K562 (cell line): ENCODE data around the gene TNN. TPM values are rescaled to one million over a fixed set of nuclear protein-coding genes. Genes with fewer than 3 reads are reported as not detected.

Source experiments
- ATAC-seq: fragments of 200-7000 bp; cut with Tn5 transposase; 3 replicates; pipeline ENCODE4 v1.9.1; 2020; ENCODE audit warnings: moderate library complexity
- BruUV-seq: library from RNA; stranded (reverse); fragments of 400-500 nt; replicated peaks from 2 replicates; lab custom pipeline; 2021; lab: Mats Ljungman, UMichigan
- CTCF ChIA-PET: fragments of 300-600 bp; formaldehyde crosslinking; extraction: SDS; loops from one replicate; lab custom pipeline; 2021; ENCODE audit warnings: low intra/inter-chr PET ratio; lab: Yijun Ruan, JAX
- POLR2A ChIA-PET: fragments of 300-600, 350-650 bp; sonication (Branson Sonifier 250); formaldehyde crosslinking; extraction: SDS; loops from one replicate; lab custom pipeline; 2021; ENCODE audit warnings: antibody characterized with exemption, inconsistent platforms; lab: Yijun Ruan, JAX
- DNase-seq, 4 experiments: peaks; one replicate each; pipeline versions ENCODE4 v3.0.0 to v3.0.0-alpha.2; 2011 to 2018; ENCODE audit warnings: low spot score in 3 of 4, mixed read lengths in 3 of 4; ENCODE audit errors: extremely low read depth in 1 of 4
- FAIRE-seq: peaks from 2 replicates; lab custom pipeline; 2011; peaks lifted over from hg19 to GRCh38; lab: Jason Lieb, UNC
- H2AFZ ChIP-seq: 2 replicates; pipeline ENCODE4 v1.6.0; 2011; ENCODE audit warnings: low read depth, low read length, control low read depth, inconsistent platforms
- H3K27ac ChIP-seq: fragments of 200-600 bp; 3 replicates; pipeline ENCODE4 v1.8.0; 2011; ENCODE audit warnings: low read depth, mild to moderate bottlenecking, control low read depth, inconsistent platforms, low read length, moderate library complexity, mixed read lengths; ENCODE audit errors: extremely low read depth
- H3K27me3 ChIP-seq, 2 experiments: fragments of 300-600 bp in 1 of 2; 2 replicates in 1 of 2; 3 replicates in 1 of 2; pipeline versions ENCODE4 v1.6.0 to v1.8.0; 2011; ENCODE audit warnings: inconsistent platforms in 2 of 2, low read length in 2 of 2, mild to moderate bottlenecking in 1 of 2, mixed read lengths in 1 of 2, moderate library complexity in 1 of 2; ENCODE audit not compliant: control insufficient read depth in 2 of 2, insufficient read depth in 2 of 2
- H3K36me3 ChIP-seq: fragments of 300-600 bp; 3 replicates; pipeline ENCODE4 v1.8.0; 2011; ENCODE audit warnings: mild to moderate bottlenecking, low read length, inconsistent platforms; ENCODE audit not compliant: control insufficient read depth, insufficient read depth
- H3K4me1 ChIP-seq, 2 experiments: fragments of 200-600 bp in 1 of 2; replicated peaks in 1 of 2; 2 replicates in 1 of 2; 3 replicates in 1 of 2; pipeline versions ENCODE4 v1.5.1 to v1.8.0; 2011; ENCODE audit warnings: inconsistent platforms in 2 of 2, low read length in 2 of 2, mild to moderate bottlenecking in 1 of 2, mixed read lengths in 1 of 2, moderate library complexity in 1 of 2; ENCODE audit not compliant: control insufficient read depth in 2 of 2, insufficient read depth in 2 of 2
- H3K4me2 ChIP-seq: 2 replicates; pipeline ENCODE4 v1.6.1; 2011; ENCODE audit warnings: low read length, control low read depth, inconsistent platforms, mixed read lengths; ENCODE audit not compliant: insufficient read depth
- H3K4me3 ChIP-seq: fragments of 200-600 bp; sonication (generic), shearing (Covaris generic); 2 replicates; pipeline ENCODE4 v1.5.1; 2016; ENCODE audit warnings: control low read depth, inconsistent platforms
- H3K79me2 ChIP-seq: fragments of 200-600 bp; 3 replicates; pipeline ENCODE4 v1.8.0; 2011; ENCODE audit warnings: low read length, inconsistent platforms; ENCODE audit not compliant: control insufficient read depth, insufficient read depth
- H3K9ac ChIP-seq, 2 experiments: 2 replicates each; pipeline versions ENCODE4 v1.6.0 to v1.6.1; 2011; ENCODE audit warnings: low read depth in 2 of 2, low read length in 2 of 2, control low read depth in 1 of 2, inconsistent platforms in 1 of 2, mild to moderate bottlenecking in 1 of 2, mixed read lengths in 1 of 2; ENCODE audit not compliant: insufficient read depth in 1 of 2
- H3K9me1 ChIP-seq: one replicate; pipeline ENCODE4 v1.6.0; 2011; ENCODE audit warnings: inconsistent platforms, mild to moderate bottlenecking, low read length, moderate library complexity; ENCODE audit not compliant: control insufficient read depth, insufficient read depth
- H3K9me3 ChIP-seq: replicated peaks from 2 replicates; pipeline ENCODE4 v1.5.1; 2011; ENCODE audit warnings: low read depth, low read length, inconsistent platforms; ENCODE audit not compliant: control insufficient read depth, insufficient read depth
- H4K20me1 ChIP-seq: replicated peaks from 2 replicates; pipeline ENCODE4 v1.6.1; 2011; ENCODE audit warnings: low read length, inconsistent platforms, mixed read lengths; ENCODE audit not compliant: control insufficient read depth, insufficient read depth
- ASH1L ChIP-seq: fragments of 450-650 bp; IDR thresholded peaks from 2 replicates; pipeline ENCODE4 v1.6.1; 2018; ENCODE audit warnings: borderline replicate concordance, mild to moderate bottlenecking, low read depth; ENCODE audit not compliant: partially characterized antibody
- ETV1 ChIP-seq: fragments of 450-650 bp; conservative IDR thresholded peaks from 2 replicates; pipeline ENCODE4 v1.6.1; 2016; ENCODE audit warnings: missing genetic modification characterization, control low read depth, low read depth, missing compliant biosample characterization
- HDAC1 ChIP-seq, 2 experiments: fragments of 450-650 bp; IDR thresholded peaks; 2 replicates each; pipeline ENCODE4 v1.6.1; 2016 to 2017; ENCODE audit warnings: inconsistent platforms in 1 of 2, mild to moderate bottlenecking in 1 of 2, moderate library complexity in 1 of 2
- KLF1 ChIP-seq: fragments of 450-650 bp; IDR thresholded peaks from 2 replicates; pipeline ENCODE4 v1.6.1; 2016; ENCODE audit warnings: missing genetic modification characterization, missing compliant biosample characterization
- NBN ChIP-seq: fragments of 450-650 bp; IDR thresholded peaks from 2 replicates; pipeline ENCODE4 v1.6.1; 2016; ENCODE audit warnings: low read depth, mild to moderate bottlenecking
- PTRF ChIP-seq: fragments of 450-650 bp; IDR thresholded peaks from 2 replicates; pipeline ENCODE4 v1.6.1; 2016; ENCODE audit warnings: mild to moderate bottlenecking, missing genetic modification characterization, missing compliant biosample characterization
- SRF ChIP-seq, 2 experiments: fragments of 250-450, 450-650 bp in 1 of 2; sonication (Bioruptor Pico) in 1 of 2; sonication (generic) in 1 of 2; formaldehyde crosslinking; IDR thresholded peaks; 2 replicates each; pipeline versions ENCODE4 v1.5.0 to v1.5.1; 2020 to 2022; ENCODE audit warnings: mild to moderate bottlenecking in 1 of 2, missing genetic modification reagents in 1 of 2
- ZNF12 ChIP-seq: sonication (generic); formaldehyde crosslinking; IDR thresholded peaks from 2 replicates; pipeline ENCODE4 v1.4.0; 2020; ENCODE audit warnings: mild to moderate bottlenecking, missing genetic modification reagents
- WGBS: fragments of 100-300 bp; shearing (Covaris generic); methylation state at CpG from one replicate; pipeline ENCODE4 v1.1.6; 2016; ENCODE audit warnings: low coverage, mixed read lengths; ENCODE audit not compliant: insufficient coverage; ENCODE audit errors: missing lambda C conversion rate; 5-methylcytosine and 5-hydroxymethylcytosine counted together
- in situ Hi-C: fragments of 300-500 bp; cut with MboI; formaldehyde crosslinking; loops from 4 replicates; pipeline ENCODE4 v1.15.0; 2018; ENCODE audit warnings: inconsistent platforms, mixed read lengths
- intact Hi-C: fragments of 100-400 bp; cut with micrococcal nuclease; formaldehyde crosslinking; loops from 2 replicates; pipeline ENCODE4 v1.14.2; 2022
- polyA plus RNA-seq, 8 experiments: library from polyadenylated mRNA; depleted of rRNA in 4 of 8; stranded (reverse) in 5 of 8; unstranded in 3 of 8; fragments of >200 nt; fragmentation: Nextera tagmentation in 2 of 8; fragmentation: Illumina TruSeq in 1 of 8; extraction: Ambion mirVana in 2 of 8; extraction: Trizol in 1 of 8; gene quantifications; 2 replicates each; pipeline versions ENCODE4 v1.2.1 to v1.2.3, GENCODE V29; 2011 to 2014; ENCODE audit warnings: inconsistent platforms in 1 of 8, missing spikeins in 1 of 8
- total RNA-seq, 7 experiments: library from RNA; depleted of rRNA in 6 of 7; stranded (reverse); fragments of >200 nt in 6 of 7; fragmentation: Illumina TruSeq in 2 of 7; extraction: Trizol in 2 of 7; gene quantifications; 2 replicates each; pipeline versions ENCODE4 v1.2.1 to v1.2.3, GENCODE V29; 2011 to 2021; ENCODE audit warnings: low replicate concordance in 1 of 7

Gene TNN
- total and polyA plus RNA-seq, 9 of the 15 experiments (the other 6 are each of a cell fraction or from before 2014, with no cell fraction given), result 0.01 to 0.09 (median 0.07) TPM; not detected in 4

DNA sequence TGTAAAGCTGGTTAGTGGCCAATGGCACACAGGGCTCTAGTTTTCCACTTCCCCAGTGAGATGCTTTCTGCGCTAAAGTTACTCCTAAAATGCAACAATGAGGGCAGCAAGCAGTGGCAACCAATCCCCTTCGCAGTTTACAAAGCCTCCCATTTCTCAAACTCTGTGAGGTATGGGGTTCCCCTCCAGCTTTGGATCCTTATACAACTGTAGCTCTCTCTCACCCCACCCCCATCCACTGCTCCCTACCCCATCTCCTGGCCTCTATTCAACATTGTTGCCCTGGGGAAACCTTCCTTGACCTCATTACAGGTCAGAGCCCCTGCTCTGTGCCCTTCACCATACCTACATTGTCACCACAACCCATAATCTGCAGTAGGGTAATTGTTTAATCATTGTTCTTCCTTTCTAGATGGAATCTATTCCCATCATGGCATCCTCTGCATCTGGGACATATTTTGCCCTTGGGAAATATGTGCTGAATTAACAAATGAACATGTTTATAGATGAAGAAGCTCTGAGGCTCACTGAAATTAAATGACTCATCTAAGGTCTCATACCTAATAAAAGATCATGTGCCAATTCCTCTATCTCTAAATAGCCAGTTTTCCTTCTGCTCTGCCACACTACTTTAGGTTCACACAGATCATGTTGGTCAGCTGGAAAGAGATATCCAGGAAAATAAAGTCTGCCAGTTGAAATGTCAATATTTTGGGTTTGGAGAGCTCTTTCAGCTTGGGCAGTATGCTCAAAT is 112.4 kb downstream of the TNN start:
- H3K9me1 ChIP-seq, result no peaks in the 10 kb centered on the region
- POLR2A ChIA-PET, result interaction anchor here (0.6 to 4.6 kb wide), 5 partner anchors 8 to 1015 kb away, joined by 3 to 24 read pairs (median 4); no protein-coding TSS in a partner anchor
- no peak for FAIRE-seq
- H2AFZ ChIP-seq, result no peak overlapping the region
- no peak for ATAC-seq
- no peak overlapping the region for H3K9ac ChIP-seq
- H3K27ac ChIP-seq, result no peak overlapping the region
- H4K20me1 ChIP-seq, result no peaks in the 10 kb centered on the region; the same call in 1 of the 2 replicates
- WGBS, result 44% methylated on average over 2 of the region's 2 CpGs
- H3K4me2 ChIP-seq, result no peak overlapping the region
- CTCF ChIA-PET, result no interaction called here
- in situ Hi-C loops, result no loop called here
- H3K9me3 ChIP-seq, result no peaks in the 10 kb centered on the region
- no peaks in the 10 kb centered on the region for H3K27me3 ChIP-seq
- H3K36me3 ChIP-seq, result no peaks in the 10 kb centered on the region
- TF ChIP-seq ZNF12 (CRISPR knock-in tag) (no peak), NBN (no peak), HDAC1 (IDR thresholded peaks at IDR 0.05) (no peak), ASH1L (no peak), PTRF (tag) (no peak), ETV1 (tag) (no peak), SRF (CRISPR knock-in tag; IDR thresholded peaks at IDR 0.05) (no peak), KLF1 (no peak)
- BruUV-seq, result no TSS peak
- no peaks in the 10 kb centered on the region for H3K79me2 ChIP-seq
- intact Hi-C loops, result no loop called here
- H3K4me3 ChIP-seq, result no peak overlapping the region
- peaks cover 11 to 14% of the 10 kb centered on the region in 2 experiments; a peak in 3 of 5 replicates for H3K4me1 ChIP-seq
- no peak for DNase-seq
